Measurements from ENCODE around the gene ZNF770. TPM values are rescaled to one million over a fixed set of nuclear protein-coding genes. Genes with fewer than 3 reads are reported as not detected.

Gene ZNF770
- total and polyA plus RNA-seq, 2 donors (not counting 1 experiment from before 2014, with no cell fraction given), result 10.1 to 49.3 TPM

GRCh38 chr15:34942363-34942762 is 45.7 kb downstream of the ZNF770 start:
- no peaks in the 10 kb centered on the region for H3K9me3 ChIP-seq (ENCODE audit: control extremely low read depth in 1 of 3, control insufficient read depth in 2 of 3, insufficient read depth in 1 of 3, low read length in 2 of 3)
- 100% methylated on average over 2 of the region's 6 CpGs for WGBS (ENCODE audit: insufficient coverage)
- TF ChIP-seq CTCF (IDR thresholded peaks at IDR 0.05), result no peak
- TF ChIP-seq EZH2 (IDR thresholded peaks at IDR 0.05; ENCODE audit: borderline replicate concordance, insufficient read depth, low read depth, low read length, poor library complexity, severe bottlenecking), result no peak
- no peaks in the 10 kb centered on the region for H3K27me3 ChIP-seq (replicated peaks in 1 of 4; ENCODE audit: control extremely low read depth in 1 of 4, control insufficient read depth in 3 of 4, insufficient read depth in 4 of 4, low read length in 3 of 4)
- H4K20me1 ChIP-seq (ENCODE audit: control insufficient read depth, insufficient read depth, low read length, poor library complexity, severe bottlenecking), result no peaks in the 10 kb centered on the region
- H3K4me2 ChIP-seq (replicated peaks; ENCODE audit: low read depth, low read length, poor library complexity, severe bottlenecking), result no peak overlapping the region
- intact Hi-C loops (cut with micrococcal nuclease), result no loop called here
- peaks cover 20 to 55% of the 10 kb centered on the region in 2 experiments for H3K36me3 ChIP-seq (replicated peaks in 1 of 2; ENCODE audit: control extremely low read depth in 1 of 2, control insufficient read depth in 1 of 2, extremely low read depth in 1 of 2, insufficient read depth in 2 of 2, low read length in 1 of 2)
- CTCF ChIA-PET, result no interaction called here
- no peaks in the 10 kb centered on the region for H3K4me1 ChIP-seq (ENCODE audit: control insufficient read depth in 2 of 2, insufficient read depth in 2 of 2, low read length in 2 of 2)
- no peak overlapping the region for H3K4me3 ChIP-seq (ENCODE audit: control extremely low read depth in 1 of 5, extremely low read depth in 1 of 5, insufficient read depth in 1 of 5, low read depth in 2 of 5, low read length in 4 of 5)
- POLR2A ChIA-PET, result interaction anchor here (0.6 kb wide), 1 partner anchor 18 kb away, joined by 4 read pairs; no protein-coding TSS in a partner anchor
- H3K27ac ChIP-seq (ENCODE audit: low read length in 2 of 2), result no peak overlapping the region
- DNase-seq (no peak), ATAC-seq (ENCODE audit: low read depth) (no peak)
- no peaks in the 10 kb centered on the region for H3K79me2 ChIP-seq (ENCODE audit: control insufficient read depth, insufficient read depth, low read length)
- Mint-ChIP-seq H3K27me3 (no peaks in the 10 kb centered on the region), H3K9me3 (ENCODE audit: insufficient read depth) (no peaks in the 10 kb centered on the region), H3K27ac (no peak overlapping the region), H3K4me1 (no peaks in the 10 kb centered on the region), H3K4me3 (no peak overlapping the region)
- no peak overlapping the region for H3K9ac ChIP-seq (ENCODE audit: low read length)
- no peak overlapping the region for H2AFZ ChIP-seq (ENCODE audit: insufficient read depth, low read depth, low read length, poor library complexity, severe bottlenecking)

GRCh38 chr15:34941831-34942230 is 46.3 kb downstream of the ZNF770 start:
- H3K4me2 ChIP-seq (replicated peaks; ENCODE audit: low read depth, low read length, poor library complexity, severe bottlenecking), result no peak overlapping the region
- no peaks in the 10 kb centered on the region for H3K27me3 ChIP-seq (replicated peaks in 1 of 4; ENCODE audit: control extremely low read depth in 1 of 4, control insufficient read depth in 3 of 4, insufficient read depth in 4 of 4, low read length in 3 of 4)
- no peak for TF ChIP-seq EZH2 (IDR thresholded peaks at IDR 0.05; ENCODE audit: borderline replicate concordance, insufficient read depth, low read depth, low read length, poor library complexity, severe bottlenecking)
- no peak for TF ChIP-seq CTCF (IDR thresholded peaks at IDR 0.05)
- ChIA-PET POLR2A (interaction anchor here (0.6 kb wide), 1 partner anchor 17 kb away, joined by 4 read pairs; no protein-coding TSS in a partner anchor), CTCF (no interaction called here)
- intact Hi-C loops (cut with micrococcal nuclease), result no loop called here
- Mint-ChIP-seq H3K4me1 (no peaks in the 10 kb centered on the region), H3K27ac (no peak overlapping the region), H3K27me3 (no peaks in the 10 kb centered on the region), H3K4me3 (no peak overlapping the region), H3K9me3 (ENCODE audit: insufficient read depth) (no peaks in the 10 kb centered on the region)
- H3K36me3 ChIP-seq (replicated peaks in 1 of 2; ENCODE audit: control extremely low read depth in 1 of 2, control insufficient read depth in 1 of 2, extremely low read depth in 1 of 2, insufficient read depth in 2 of 2, low read length in 1 of 2), result peaks cover 20 to 61% of the 10 kb centered on the region in 2 experiments
- H3K9ac ChIP-seq (ENCODE audit: low read length), result no peak overlapping the region
- H3K4me3 ChIP-seq (ENCODE audit: control extremely low read depth in 1 of 5, extremely low read depth in 1 of 5, insufficient read depth in 1 of 5, low read depth in 2 of 5, low read length in 4 of 5), result no peak overlapping the region
- H4K20me1 ChIP-seq (ENCODE audit: control insufficient read depth, insufficient read depth, low read length, poor library complexity, severe bottlenecking), result no peaks in the 10 kb centered on the region
- H3K79me2 ChIP-seq (ENCODE audit: control insufficient read depth, insufficient read depth, low read length), result no peaks in the 10 kb centered on the region
- no peak overlapping the region for H3K27ac ChIP-seq (ENCODE audit: low read length in 2 of 2)
- DNase-seq, result no peak
- no peaks in the 10 kb centered on the region for H3K9me3 ChIP-seq (ENCODE audit: control extremely low read depth in 1 of 3, control insufficient read depth in 2 of 3, insufficient read depth in 1 of 3, low read length in 2 of 3)
- WGBS (ENCODE audit: insufficient coverage), result no CpG with 5 or more reads among the region's 3 CpGs
- no peak overlapping the region for H2AFZ ChIP-seq (ENCODE audit: insufficient read depth, low read depth, low read length, poor library complexity, severe bottlenecking)
- no peaks in the 10 kb centered on the region for H3K4me1 ChIP-seq (ENCODE audit: control insufficient read depth in 2 of 2, insufficient read depth in 2 of 2, low read length in 2 of 2)
- ATAC-seq (ENCODE audit: low read depth), result no peak

Measured in B cell (primary cell).